NCI-H1930 (cell line): ENCODE results near the gene ZNF837.
"Not testable (repeated sequence)": the region's sequence is repeated elsewhere in the genome, so short reads cannot be mapped to it uniquely, and the experiment has no call there.

ENCODE experiments used
- DNase-seq, 2 experiments: peaks; one replicate each; lab custom pipeline; 2025; lab: John Stamatoyannopoulos, UW

The ZNF837 gene

DNA sequence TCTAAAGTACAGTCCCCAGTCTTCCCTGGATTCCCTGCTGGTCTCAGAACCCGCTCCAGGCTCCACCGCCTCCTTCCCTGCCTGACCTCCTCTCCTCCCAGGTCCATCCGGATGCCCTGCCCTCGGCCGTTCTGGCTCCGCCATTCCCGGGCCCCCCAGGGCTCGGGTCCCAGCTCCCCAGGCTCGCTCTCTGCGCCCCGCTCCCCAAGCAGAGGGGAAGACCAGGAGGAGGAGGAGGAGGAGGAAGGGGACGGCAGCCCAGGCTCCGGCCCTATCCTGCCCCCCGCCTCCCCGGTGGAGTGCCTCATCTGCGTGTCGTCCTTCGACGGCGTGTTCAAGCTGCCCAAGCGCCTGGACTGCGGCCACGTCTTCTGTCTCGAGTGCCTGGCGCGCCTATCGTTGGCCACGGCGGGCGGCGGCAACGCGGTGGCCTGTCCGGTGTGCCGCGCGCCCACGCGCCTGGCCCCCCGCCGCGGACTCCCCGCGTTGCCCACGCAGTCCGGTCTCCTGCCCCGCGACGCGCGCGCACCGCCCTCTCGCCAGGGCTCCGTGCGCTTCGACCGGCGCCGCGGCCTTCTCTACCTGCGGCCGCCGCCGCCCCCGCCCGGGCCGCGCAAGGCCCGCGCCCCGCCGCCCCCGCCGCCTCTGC is 15.3 kb upstream of the ZNF837 start:
- no peak for DNase-seq

DNA sequence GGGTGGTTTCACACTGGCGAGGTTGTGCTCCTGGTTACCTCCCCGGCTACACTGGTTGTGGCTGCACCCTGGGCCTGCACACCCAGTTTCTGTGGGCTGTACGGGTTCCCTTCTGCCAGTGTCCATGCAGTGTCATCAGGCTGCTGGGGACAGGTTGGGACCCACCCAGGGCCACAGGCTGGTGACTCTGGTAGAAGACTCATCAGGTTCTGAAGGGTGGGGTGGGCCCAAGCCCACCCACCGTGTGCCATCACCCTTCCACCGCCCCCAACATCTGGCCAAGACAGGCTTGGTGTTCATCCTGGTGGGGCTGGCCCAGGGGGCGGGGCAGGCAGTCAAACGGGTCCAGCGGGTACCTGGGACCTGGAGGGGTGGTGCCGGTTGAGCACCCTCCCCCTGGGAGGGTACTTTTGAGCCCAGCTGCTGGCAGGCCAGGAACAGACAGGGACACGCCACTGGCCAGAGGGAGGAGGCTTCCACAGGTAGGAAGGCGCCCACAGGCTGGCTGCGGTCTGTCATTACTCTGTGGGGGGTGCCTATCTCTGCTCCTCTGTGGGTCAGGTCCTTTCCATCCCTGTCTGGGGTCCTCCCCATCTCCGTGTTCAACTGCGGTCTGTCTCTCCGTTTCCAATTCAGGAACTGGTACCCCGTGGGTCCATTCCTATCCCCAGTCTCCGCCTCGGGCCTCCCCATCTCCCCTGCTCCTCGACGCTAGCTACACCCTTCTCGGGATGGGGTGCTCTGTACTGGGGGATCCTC is 14.6 kb upstream of the ZNF837 start, which contains the start of gene RNF225:
Gene RNF225 (plus strand): TSS at position 437 of the 759 bp plus-strand sequence. CDS start 434 bp downstream, outside the sequence.
- DNase-seq = no peak

DNA sequence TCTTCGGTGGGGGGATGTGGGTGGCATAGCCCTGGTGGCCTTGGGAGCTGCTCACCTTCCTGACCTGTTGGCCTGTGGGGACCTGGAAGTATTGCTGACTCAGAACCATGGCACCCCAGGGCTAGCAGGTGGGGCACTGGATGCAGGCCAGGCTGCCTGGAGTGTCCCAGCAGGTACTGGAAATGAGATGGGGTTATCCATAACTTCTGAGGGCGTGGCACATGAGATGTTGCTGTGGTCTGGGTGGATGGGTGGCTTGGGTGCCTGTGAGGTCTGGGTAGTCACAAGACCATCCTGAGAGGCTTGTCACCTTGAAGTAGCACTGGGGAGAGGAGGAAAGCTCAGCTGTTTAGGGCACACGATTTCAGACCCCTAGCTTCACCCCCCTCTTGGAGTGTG is 14.0 kb upstream of the ZNF837 start:
- DNase-seq = no peak

DNA sequence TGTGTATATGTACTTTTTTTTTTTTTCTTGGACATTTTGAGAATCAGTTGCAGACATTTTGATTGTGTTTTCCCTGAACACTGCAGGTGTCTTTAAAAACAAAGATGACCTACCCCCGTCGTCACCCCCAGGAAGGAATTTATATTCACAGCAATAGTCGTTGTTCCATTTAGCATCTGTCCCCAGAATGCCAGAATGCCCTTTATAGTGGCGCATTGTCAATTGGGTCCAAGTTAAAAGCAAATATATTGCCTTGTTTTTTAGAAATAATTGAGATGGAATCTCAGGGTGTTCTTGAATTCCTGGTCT is 12.8 kb upstream of the ZNF837 start:
- DNase-seq = no peak

DNA sequence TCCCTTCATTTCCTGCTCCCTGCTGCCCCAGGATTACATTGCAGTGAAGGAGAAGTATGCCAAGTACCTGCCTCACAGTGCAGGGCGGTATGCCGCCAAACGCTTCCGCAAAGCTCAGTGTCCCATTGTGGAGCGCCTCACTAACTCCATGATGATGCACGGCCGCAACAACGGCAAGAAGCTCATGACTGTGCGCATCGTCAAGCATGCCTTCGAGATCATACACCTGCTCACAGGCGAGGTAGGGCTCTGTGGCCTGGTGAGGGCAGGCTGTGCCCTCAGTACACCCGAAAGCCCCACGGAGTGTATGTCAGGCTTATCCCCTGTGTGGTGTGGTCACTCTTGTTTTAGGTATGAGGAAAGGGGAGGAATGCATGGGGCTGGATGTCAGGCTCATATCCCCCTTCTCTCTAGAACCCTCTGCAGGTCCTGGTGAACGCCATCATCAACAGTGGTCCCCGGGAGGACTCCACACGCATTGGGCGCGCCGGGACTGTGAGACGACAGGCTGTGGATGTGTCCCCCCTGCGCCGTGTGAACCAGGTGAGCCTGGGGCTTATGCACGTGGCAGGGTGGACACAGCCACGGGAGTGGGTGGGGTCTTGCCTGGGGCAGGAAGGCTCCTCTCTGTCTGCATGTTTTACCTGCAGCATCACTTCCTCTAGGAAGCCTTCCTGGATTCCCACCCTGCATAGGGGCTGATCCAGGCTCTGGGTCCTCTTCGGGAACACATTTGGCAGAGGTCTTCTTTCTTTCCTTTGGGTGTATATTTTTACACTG is 12.3 kb upstream of the ZNF837 start:
- no peak for DNase-seq

DNA sequence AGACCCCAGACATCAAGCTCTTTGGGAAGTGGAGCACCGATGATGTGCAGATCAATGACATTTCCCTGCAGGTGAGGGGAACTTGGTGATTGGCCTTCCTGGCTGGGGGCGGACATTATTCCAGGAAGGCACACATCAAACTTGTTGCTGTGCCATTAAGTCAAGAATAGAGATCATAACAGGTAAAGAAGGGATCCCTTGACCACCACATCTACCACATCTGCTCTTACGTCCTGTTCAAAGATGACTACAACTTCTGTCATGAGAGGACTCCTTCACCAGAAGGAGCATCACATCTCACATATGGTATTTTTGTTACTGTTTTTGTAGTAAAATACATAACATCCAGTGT is 7.3 kb upstream of the ZNF837 start:
- DNase-seq = no peak

DNA sequence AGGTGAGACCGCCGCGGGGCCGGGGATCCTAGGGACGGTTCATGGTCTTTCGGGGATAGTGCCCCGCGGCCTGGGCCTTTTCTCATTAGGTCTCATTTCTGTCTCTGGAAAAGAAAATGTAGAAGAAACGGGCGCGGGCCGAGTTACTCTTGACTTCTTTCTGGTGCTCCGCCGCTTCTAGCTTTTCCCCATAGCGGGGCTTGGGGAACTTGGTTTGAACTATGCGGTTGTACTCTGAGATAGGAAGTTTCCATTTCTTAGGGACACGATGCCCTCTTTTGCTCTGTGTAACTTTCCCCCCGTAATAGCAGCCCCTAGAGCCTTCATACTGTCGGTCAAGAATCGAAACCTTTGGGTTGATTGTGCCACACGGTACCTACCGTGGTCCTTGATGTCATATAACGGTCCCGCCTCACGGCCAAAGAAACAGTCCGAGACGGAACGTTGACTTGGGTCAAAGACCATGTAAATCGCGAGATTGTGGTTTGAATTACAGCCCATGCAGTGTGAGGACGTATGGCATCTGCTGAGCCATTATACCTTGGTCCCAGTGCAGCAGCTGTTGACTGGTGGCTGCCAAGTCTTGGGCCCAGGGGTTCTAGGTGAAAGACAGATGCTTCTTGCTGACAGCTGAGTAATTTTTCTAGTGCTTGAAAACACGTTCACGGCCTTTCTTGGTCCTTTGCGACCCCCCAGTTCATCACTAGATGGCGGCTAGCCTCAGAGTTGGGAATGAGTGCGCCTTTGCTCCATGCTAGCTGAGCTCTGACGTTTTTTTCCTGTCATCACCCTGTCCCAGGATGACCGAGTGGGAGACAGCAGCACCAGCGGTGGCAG is 6.7 kb upstream of the ZNF837 start:
- DNase-seq = no peak

DNA sequence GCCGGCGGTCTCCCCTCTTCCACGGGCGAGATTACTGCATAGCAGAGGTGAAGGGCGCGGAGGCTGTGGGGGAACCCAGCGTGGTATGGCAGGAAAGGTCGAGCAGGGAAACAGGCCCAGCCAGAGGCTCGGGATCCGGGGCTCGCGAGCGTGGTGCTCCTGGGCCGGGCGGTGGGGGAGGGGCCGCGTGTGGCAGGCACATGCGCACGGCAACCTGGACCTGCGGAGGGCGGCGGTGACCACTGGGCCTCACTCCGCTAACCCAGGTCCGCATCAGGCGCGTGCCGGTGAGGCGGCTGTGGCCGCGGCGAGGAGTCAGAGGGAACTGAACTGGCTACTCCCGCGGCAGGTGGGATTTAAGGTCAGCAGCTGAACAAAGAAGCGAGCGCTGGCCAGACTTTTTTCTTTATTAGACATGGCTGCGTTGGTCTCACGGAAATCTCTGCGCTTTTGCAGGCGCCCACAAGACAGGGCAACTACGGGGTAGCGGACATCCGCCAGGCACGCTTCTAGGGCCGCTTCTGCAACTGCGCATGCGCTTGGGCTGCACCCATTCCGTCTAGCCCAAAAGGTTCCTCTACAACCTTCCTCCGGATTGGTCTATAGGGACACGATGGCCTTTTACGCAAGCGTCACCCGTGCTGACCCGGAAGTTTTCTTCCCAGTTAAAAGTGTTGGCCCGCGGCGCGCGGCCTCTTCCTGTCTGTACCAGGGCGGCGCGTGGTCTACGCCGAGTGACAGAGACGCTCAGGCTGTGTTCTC is 5.9 kb upstream of the ZNF837 start, which contains the start of gene RPS5:
Gene RPS5 (plus strand): TSS at position 694 of the 762 bp plus-strand sequence. CDS start 869 bp downstream, outside the sequence.
- DNase-seq = peak; percentile 98 to 99

DNA sequence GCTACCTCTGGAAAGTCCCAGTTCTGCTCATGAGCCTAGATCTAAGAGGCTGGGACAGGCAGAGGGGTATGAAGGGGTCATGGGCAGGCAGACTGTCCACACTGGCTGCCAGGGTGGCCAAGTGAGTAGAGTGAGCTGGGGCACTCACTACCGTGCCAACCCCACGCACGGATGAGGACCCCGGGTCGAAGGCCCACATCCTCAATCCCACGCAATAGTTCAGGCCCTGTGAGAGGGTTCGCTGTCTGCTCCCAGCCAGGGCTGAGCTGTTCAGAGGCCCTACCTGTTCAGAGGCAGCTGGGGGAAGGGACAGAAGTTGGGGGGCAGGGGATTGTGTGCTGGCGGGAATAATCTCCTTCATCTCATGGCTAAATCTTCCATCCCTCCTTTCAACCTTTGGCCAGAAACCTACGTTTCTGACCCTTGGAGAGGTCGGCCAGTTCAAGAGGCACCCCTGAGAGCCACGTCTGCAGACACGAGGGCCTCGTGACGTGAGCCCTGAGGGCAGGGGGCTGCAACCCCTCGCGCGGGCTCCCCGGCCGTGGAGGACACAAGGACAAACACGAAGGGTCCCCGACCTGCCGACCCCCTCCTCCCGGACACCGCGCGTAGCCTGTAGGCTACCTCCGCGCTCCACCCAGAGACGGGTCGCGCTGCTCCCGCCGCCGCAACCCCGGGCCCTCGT is 5.2 kb upstream of the ZNF837 start:
- no peak for DNase-seq

DNA sequence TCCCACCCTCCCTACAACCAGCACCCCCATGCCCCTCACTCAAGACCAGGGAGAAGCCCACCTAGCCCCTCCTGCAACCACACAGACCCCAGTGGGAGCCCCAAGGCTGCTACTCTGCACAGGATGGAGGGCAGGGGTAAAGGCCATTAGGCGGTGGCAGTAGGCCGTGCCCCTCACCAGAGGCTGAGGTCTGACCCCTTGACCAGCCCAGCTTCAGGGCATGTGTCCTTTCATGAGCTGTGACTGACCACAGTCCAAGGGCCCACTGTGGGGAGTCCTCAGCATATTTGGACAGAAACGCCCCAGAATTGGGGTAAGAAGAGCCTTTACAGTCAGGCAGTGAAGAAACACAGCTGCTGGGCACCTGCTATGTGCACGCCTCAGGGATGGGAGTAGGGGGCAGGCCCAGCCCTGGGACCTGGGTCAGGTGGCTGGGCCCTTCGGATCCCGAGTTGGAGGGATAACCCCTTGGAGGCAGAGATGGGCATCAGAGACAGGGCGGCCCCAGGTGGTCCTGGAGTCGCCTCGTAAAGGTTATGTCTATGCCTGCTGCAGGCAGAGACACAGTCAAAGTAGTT is 4.6 kb upstream of the ZNF837 start:
- DNase-seq = no peak

DNA sequence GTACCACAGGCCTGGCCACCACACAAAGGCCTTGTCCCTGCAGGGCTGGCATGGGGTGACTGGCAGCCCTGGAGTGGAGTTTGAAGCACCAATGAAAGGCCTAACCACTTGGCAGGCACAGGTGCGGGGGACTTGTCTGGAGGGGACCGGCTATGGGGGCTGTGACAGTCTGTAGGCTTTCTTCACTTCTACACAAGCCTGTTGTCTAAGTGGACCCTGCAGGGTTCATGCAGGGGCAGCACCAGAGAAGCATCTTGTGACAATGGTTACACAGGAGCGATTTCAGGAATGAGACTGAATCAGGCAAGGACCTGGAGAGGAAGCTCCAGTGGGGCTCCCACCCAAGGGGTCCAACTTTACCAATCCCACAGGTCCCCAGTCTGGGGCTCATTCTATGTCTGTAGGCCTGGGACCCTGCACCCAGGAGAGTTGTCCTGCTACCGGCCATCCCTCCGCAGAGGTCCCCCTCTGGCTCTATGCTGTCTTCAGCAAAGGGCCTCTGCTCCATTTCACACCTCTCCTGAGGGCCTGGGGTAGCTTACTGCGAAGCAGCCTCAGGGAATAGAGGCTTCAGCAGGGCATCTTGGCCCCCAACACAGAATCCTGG is 2.3 kb upstream of the ZNF837 start:
- no peak for DNase-seq

DNA sequence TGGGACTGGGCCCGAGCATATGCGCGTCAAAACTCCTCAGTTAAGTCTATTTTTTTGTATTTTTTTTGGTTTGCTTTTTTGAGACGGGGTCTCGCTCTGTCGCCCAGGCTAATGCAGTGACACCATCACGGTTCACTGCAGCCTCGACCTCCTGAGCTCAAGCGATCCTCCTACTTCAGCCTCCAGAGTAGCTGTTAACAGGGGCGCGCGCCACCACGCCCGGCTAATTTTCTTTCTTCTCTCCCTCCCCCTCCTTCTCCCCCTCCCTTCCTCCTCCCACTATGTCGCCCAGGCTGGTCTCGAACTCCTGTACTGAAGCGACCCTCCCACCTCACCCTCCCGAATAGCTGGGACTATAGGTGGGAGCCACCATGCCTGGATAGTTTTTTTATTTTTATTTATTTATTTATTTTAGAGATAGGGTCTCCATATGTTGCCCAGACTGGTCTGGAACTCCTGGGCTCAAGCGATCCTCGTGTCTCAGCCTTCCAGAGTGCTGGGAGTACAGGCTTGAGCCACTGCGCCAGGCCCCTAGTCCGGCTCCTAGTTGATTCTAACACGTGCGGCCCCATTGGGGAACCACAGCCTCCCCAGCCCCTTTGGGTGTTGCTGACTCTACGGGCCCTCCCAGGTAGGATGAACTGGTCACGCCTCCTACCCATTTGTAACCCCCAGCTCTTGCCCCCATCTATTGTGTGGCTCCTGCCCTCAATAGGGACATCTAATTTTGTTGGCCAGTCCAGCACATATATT is 806 bp upstream of the ZNF837 start:
- no peak for DNase-seq

DNA sequence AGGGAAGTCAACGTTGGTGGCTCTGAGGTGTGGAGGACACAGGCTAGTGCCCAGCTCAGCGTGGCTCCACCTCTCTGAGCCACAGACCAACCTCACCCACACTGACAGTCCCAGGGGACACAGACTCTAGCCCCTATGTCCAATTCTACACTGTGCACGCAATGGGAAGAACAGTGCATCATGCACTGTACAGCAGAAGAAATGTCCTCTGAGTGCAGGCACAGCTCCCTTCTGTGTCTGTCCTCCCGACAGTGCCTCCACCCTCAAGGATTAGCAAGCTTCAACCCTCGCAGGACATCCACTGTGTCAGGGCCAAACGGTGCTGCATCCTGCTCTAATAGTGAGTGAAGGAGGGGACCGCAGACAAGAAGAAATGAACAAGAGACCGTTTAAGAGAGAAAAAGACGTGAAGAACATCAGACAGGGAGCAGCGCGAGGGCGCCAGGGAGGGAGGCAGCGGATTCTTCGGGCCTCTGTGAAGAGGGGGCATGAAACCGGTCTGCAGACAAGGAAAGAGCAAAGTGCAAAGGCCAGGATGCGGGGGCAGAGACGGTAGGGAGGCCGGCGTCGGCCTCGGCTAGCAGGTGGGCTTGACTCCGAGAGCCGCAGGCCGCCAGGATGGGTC is 681 bp downstream of the ZNF837 start:
- DNase-seq = no peak

DNA sequence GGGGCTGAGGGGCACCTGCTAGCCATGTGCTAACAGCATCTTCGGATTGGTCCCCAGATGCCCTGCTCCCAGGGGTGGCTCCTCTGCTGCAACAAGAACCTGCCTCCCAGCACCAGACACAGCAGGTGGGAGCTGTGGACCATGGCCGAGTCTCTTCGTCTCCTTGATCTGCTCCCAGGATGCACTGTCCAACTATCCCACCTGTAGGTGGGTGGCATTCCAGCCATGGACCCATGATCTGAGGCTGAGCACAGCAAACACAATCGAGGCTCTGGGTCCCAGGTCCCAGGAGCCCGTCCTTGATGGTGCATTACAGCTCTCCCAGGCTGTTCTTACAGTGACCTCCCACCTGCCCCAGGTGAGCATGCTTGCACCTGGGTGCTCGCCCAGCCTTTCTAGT is 1.6 kb downstream of the ZNF837 start:
- no peak for DNase-seq

DNA sequence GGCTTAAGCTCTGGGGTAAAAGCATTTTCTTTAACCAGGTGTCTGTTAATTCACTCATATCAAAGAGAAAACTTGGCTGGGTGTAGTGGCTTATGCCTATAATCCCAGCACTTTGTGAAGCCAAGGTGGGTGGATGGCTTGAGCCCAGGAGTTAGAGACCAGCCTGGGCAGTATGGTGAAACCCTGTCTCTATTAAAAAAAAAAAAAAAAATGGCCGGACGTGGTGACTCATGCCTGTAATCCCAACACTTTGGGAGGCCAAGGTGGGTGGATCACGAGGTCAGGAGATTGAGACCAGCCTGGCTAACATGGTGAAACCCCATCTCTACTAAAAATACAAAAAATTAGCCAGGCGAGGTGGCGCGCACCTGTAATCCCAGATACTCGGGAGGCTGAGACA is 4.1 kb downstream of the ZNF837 start:
- not testable (repeated sequence) for DNase-seq

DNA sequence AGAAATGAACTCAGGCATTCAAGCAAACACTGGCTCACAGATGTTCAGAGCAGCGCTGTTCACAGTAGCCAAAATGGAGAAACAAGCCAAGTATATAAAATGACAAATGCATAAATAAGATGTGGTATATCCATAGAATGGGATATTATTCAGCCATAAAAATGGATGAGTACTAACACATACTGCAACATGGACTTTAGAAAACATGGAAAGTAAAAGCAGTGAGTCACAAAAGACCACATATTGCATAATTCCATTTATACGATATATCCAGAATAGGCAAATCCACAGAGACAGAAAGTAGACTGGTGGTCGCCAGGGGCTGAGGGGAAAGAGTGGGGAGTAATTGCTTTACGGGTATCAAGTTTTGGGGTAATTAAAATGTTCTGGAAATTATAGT is 6.6 kb downstream of the ZNF837 start:
- DNase-seq = no peak

DNA sequence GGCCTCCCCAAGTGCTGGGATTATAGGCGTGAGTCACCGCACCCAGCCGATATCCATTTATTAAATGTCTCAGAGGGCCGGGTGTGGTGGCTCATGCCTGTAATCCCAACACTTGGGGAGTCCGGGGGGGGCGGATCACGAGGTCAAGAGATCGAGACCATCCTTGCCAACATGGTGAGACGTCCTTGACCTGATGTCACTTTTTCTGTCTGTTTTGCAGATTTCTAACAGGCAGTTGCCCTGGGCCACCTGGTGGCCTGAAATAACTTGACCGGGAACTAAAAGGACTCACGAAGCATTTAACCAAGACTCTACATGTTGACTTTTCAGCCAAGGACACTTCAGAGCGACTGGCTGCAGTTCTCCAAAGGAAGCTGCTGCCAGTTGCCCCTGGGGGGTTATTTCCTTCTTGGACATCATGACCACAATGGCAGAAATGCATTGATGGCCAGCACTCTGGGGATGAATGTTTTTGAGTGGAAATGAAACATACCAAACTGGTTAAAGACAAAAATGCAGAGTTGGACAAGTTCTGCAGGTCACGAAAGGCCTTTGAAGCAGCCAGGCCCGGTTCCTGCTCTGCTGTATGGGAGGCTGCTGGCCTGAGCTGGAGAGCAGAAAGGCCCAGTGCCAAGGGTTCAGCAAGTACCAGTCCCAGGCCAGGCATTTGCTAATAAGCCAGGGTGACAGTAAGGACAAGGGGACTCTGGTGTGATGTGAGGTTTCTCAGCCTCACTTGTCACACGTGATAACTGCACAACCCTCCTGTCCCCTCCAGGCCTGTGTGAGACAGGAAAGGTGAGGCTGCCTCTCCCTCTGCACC is 8.3 kb downstream of the ZNF837 start:
- no peak for DNase-seq
